Ishikawa (cell line): ENCODE data around the gene SLC49A4.

Experiments
- TF ChIP-seq, protein P1 (sequence below): IDR thresholded peaks from 2 replicates; pipeline ENCODE4 v1.6.1; 2012
- TF ChIP-seq, protein P2 (sequence below): IDR thresholded peaks from 2 replicates; pipeline ENCODE4 v1.6.1; 2012; ENCODE audit warnings: low read depth, mild to moderate bottlenecking

DNA sequence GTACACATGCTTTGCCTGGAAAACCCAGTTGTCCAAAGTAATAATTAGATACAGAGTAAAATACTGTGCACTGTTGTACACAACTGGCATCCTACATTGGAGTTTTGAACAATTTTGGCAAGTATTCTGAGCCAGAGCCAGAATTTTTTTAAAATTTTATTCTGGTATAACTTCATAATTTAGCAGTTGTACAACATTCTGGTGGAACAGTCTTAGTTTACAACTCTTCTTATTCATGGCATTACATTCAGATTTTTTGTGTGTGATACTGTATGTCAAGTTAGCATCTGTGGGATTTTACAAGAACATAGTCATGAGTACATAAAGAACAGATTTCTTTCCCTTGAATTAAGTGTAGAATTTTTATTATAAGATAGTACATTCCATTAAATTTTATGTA lies 67.5 kb downstream of the SLC49A4 start:
- TF ChIP-seq, protein P1, sequence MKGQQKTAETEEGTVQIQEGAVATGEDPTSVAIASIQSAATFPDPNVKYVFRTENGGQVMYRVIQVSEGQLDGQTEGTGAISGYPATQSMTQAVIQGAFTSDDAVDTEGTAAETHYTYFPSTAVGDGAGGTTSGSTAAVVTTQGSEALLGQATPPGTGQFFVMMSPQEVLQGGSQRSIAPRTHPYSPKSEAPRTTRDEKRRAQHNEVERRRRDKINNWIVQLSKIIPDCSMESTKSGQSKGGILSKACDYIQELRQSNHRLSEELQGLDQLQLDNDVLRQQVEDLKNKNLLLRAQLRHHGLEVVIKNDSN = no peak
- TF ChIP-seq, protein P2, sequence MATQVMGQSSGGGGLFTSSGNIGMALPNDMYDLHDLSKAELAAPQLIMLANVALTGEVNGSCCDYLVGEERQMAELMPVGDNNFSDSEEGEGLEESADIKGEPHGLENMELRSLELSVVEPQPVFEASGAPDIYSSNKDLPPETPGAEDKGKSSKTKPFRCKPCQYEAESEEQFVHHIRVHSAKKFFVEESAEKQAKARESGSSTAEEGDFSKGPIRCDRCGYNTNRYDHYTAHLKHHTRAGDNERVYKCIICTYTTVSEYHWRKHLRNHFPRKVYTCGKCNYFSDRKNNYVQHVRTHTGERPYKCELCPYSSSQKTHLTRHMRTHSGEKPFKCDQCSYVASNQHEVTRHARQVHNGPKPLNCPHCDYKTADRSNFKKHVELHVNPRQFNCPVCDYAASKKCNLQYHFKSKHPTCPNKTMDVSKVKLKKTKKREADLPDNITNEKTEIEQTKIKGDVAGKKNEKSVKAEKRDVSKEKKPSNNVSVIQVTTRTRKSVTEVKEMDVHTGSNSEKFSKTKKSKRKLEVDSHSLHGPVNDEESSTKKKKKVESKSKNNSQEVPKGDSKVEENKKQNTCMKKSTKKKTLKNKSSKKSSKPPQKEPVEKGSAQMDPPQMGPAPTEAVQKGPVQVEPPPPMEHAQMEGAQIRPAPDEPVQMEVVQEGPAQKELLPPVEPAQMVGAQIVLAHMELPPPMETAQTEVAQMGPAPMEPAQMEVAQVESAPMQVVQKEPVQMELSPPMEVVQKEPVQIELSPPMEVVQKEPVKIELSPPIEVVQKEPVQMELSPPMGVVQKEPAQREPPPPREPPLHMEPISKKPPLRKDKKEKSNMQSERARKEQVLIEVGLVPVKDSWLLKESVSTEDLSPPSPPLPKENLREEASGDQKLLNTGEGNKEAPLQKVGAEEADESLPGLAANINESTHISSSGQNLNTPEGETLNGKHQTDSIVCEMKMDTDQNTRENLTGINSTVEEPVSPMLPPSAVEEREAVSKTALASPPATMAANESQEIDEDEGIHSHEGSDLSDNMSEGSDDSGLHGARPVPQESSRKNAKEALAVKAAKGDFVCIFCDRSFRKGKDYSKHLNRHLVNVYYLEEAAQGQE = no peak
